CD4-positive, alpha-beta T cell (primary cell): ENCODE measurements around the gene ASB15. TPM values are rescaled to one million over a fixed set of nuclear protein-coding genes. Genes with fewer than 3 reads are reported as not detected.

ENCODE experiments used
- ATAC-seq: fragments of 200-7000 bp; cut with Tn5 transposase; one replicate; pipeline ENCODE4 v1.10.0; 2022; ENCODE audit warnings: mild to moderate bottlenecking; ENCODE audit not compliant: poor library complexity
- CTCF ChIA-PET: fragments of 350-600 bp; sonication (Branson Sonifier 250); formaldehyde crosslinking; loops from one replicate; lab custom pipeline; 2021; ENCODE audit warnings: antibody characterized with exemption, inconsistent platforms; lab: Charles Lee
- POLR2A ChIA-PET: fragments of 350-600 bp; sonication (Branson Sonifier 250); formaldehyde crosslinking; loops from one replicate; lab custom pipeline; 2021; ENCODE audit warnings: antibody characterized with exemption, inconsistent platforms; lab: Charles Lee
- DNase-seq, 14 experiments: peaks; one replicate each; pipeline ENCODE4 v3.0.0-alpha.2; 2013 to 2020; ENCODE audit warnings: mixed read lengths in 2 of 14
- H3K27ac ChIP-seq, 2 donors: one replicate each; pipeline versions ENCODE4 v1.5.1 to v1.7.0; 2013; ENCODE audit warnings: low read length in 2 of 2, low read depth in 1 of 2, mild to moderate bottlenecking in 1 of 2
- H3K27me3 ChIP-seq, 2 experiments: 1 replicate in 1 of 2; 2 replicates in 1 of 2; pipeline versions ENCODE4 v1.6.1 to v1.7.0; 2013; ENCODE audit warnings: low read length in 2 of 2, control low read depth in 1 of 2, mild to moderate bottlenecking in 1 of 2, moderate library complexity in 1 of 2; ENCODE audit not compliant: insufficient read depth in 2 of 2, control insufficient read depth in 1 of 2
- H3K36me3 ChIP-seq: one replicate; pipeline ENCODE4 v1.6.1; 2013; ENCODE audit warnings: low read length, control low read depth; ENCODE audit not compliant: insufficient read depth
- H3K4me1 ChIP-seq: one replicate; pipeline ENCODE4 v1.6.1; 2013; ENCODE audit warnings: low read length, control low read depth; ENCODE audit not compliant: insufficient read depth
- H3K4me3 ChIP-seq: one replicate; pipeline ENCODE4 v1.5.1; 2013; ENCODE audit warnings: mild to moderate bottlenecking, low read length, moderate library complexity
- H3K9me3 ChIP-seq, 2 experiments: 1 replicate in 1 of 2; 2 replicates in 1 of 2; pipeline versions ENCODE4 v1.6.1 to v1.7.0; 2013; ENCODE audit warnings: low read length in 2 of 2, mild to moderate bottlenecking in 2 of 2, control low read depth in 1 of 2, moderate library complexity in 1 of 2; ENCODE audit not compliant: control insufficient read depth in 1 of 2, insufficient read depth in 1 of 2
- H3K27ac Mint-ChIP-seq: one replicate; pipeline ENCODE4 v1.8.0; 2020; ENCODE audit warnings: mixed read lengths
- H3K27me3 Mint-ChIP-seq: one replicate; pipeline ENCODE4 v1.8.0; 2021; ENCODE audit warnings: mixed read lengths
- H3K36me3 Mint-ChIP-seq: one replicate; pipeline ENCODE4 v1.8.0; 2021; ENCODE audit warnings: low read depth, mixed read lengths
- H3K4me1 Mint-ChIP-seq: one replicate; pipeline ENCODE4 v1.8.0; 2021; ENCODE audit warnings: low read depth, mixed read lengths
- H3K4me3 Mint-ChIP-seq: one replicate; pipeline ENCODE4 v1.8.0; 2020; ENCODE audit warnings: mild to moderate bottlenecking, mixed read lengths
- H3K9me3 Mint-ChIP-seq: one replicate; pipeline ENCODE4 v1.8.0; 2020; ENCODE audit warnings: mixed read lengths
- intact Hi-C, 2 experiments: fragments of 100-400 bp; cut with DNase I in 1 of 2; cut with micrococcal nuclease in 1 of 2; formaldehyde crosslinking; loops; one replicate each; pipeline versions ENCODE4 v1.15.1 to v1.9.0; 2023 to 2025; cut with DNase I, micrococcal nuclease
- total RNA-seq, 174 experiments: library from RNA in 2 of 174; stranded (reverse) in 2 of 174; gene quantifications; one replicate each; pipeline ENCODE4 v1.2.3 and lab custom pipeline; 2021 to 2026
- TF ChIP-seq, protein P1 (sequence below): fragments of 200-600 bp; IDR thresholded peaks from one replicate; pipeline ENCODE4 v1.8.0; 2022; ENCODE audit warnings: antibody characterized with exemption, mild to moderate bottlenecking

The ASB15 gene
- total RNA-seq, 2 experiments from 2014 or later: not detected

DNA sequence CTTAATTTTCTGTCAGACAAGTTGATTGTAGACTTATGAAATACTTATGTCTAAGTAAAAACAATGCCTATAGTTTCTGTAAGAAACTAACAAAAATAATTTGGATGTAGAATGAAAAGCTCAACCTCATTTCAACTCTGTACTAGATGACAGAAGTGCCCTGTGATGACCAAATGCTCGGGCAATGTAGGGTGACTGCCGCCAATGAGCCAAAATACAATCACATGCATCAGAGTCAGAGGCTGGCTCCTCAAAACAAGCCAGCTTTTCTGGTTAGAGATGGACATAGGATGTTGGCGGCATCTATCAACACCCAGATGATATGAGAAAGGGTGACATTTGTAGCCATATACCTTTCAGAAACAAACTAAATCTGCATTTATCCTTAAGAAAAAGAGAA lies 78.0 kb downstream of the ASB15 start:
- Histone ChIP-seq H3K4me3 (no peak overlapping the region), H3K36me3 (peaks cover 31% of the 10 kb centered on the region), H3K9me3 (no peaks in the 10 kb centered on the region), H3K4me1 (no peaks in the 10 kb centered on the region), H3K27me3 (no peaks in the 10 kb centered on the region), H3K27ac (no peak overlapping the region)
- ATAC-seq (no peak), DNase-seq (no peak)
- H3K27ac Mint-ChIP-seq: no peak overlapping the region
- intact Hi-C loops: loop anchor here in 1 of 2 experiments (5.0 kb wide), 1 partner anchor 1178 kb away; no protein-coding TSS in a partner anchor
- no peaks in the 10 kb centered on the region for H3K27me3 Mint-ChIP-seq
- H3K9me3 Mint-ChIP-seq: no peaks in the 10 kb centered on the region
- H3K4me3 Mint-ChIP-seq: no peak overlapping the region
- TF ChIP-seq, protein P1, sequence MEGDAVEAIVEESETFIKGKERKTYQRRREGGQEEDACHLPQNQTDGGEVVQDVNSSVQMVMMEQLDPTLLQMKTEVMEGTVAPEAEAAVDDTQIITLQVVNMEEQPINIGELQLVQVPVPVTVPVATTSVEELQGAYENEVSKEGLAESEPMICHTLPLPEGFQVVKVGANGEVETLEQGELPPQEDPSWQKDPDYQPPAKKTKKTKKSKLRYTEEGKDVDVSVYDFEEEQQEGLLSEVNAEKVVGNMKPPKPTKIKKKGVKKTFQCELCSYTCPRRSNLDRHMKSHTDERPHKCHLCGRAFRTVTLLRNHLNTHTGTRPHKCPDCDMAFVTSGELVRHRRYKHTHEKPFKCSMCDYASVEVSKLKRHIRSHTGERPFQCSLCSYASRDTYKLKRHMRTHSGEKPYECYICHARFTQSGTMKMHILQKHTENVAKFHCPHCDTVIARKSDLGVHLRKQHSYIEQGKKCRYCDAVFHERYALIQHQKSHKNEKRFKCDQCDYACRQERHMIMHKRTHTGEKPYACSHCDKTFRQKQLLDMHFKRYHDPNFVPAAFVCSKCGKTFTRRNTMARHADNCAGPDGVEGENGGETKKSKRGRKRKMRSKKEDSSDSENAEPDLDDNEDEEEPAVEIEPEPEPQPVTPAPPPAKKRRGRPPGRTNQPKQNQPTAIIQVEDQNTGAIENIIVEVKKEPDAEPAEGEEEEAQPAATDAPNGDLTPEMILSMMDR: no peak
- ChIA-PET CTCF (no interaction called here), POLR2A (no interaction called here)
- peaks cover 27% of the 10 kb centered on the region for H3K36me3 Mint-ChIP-seq
- no peaks in the 10 kb centered on the region for H3K4me1 Mint-ChIP-seq

DNA sequence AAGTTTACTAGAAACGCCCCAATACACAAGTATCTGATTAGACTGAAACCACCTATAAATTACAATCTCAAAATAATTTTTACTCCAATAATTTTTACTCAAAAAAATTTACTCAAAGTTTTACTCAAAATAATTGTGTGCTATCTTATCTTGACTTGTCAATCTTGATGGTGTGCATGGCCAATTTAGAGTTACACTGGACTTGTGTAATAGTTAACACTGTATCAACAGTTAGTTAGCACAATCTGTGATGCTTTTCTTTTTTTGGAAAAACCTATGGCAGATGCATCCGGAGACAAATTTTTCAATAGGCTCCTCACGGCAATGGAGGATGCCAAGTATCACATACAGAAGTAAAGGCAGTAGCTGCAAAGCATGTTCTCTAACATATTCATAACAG lies 79.0 kb downstream of the ASB15 start:
- POLR2A ChIA-PET: no interaction called here
- Mint-ChIP-seq H3K36me3 (peaks cover 37% of the 10 kb centered on the region), H3K4me1 (no peaks in the 10 kb centered on the region), H3K27ac (no peak overlapping the region), H3K9me3 (no peaks in the 10 kb centered on the region), H3K27me3 (no peaks in the 10 kb centered on the region), H3K4me3 (no peak overlapping the region)
- H3K27ac ChIP-seq: no peak overlapping the region
- intact Hi-C loops: loop anchor here in 1 of 2 experiments (5.0 kb wide), 1 partner anchor 1177 kb away; no protein-coding TSS in a partner anchor
- TF ChIP-seq, protein P1: no peak
- H3K4me3 ChIP-seq: no peak overlapping the region
- H3K4me1 ChIP-seq: no peaks in the 10 kb centered on the region
- no peaks in the 10 kb centered on the region for H3K27me3 ChIP-seq
- peaks cover 40% of the 10 kb centered on the region for H3K36me3 ChIP-seq
- ATAC-seq (no peak), DNase-seq (no peak)
- no peaks in the 10 kb centered on the region for H3K9me3 ChIP-seq
- CTCF ChIA-PET: no interaction called here

DNA sequence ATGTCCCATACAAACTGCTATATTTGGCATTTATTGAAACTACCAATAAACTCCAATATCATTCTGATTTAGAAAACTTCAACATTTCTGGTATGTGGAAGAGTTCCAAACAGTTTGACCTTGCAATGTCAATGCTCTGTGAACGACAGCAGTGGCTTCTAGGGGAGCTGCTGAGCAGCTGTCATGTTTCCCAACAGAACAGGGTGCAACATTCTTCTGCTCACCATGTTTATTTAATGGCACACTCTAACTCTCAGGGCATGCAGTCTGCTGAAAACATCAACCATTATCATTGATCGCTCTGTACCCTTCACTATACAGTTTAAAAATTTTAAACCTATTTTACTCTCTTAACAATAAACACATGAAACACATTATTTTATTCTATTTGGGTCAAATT lies 79.9 kb downstream of the ASB15 start:
- H3K4me3 Mint-ChIP-seq: no peak overlapping the region

More for the DNA sequence above, 79.9 kb downstream of the ASB15 start:
- Histone ChIP-seq H3K27ac (no peak overlapping the region), H3K4me3 (no peak overlapping the region), H3K36me3 (peaks cover 40% of the 10 kb centered on the region), H3K27me3 (no peaks in the 10 kb centered on the region), H3K4me1 (no peaks in the 10 kb centered on the region), H3K9me3 (no peaks in the 10 kb centered on the region)
- intact Hi-C loops: loop anchor here in 1 of 2 experiments (5.0 kb wide), 1 partner anchor 1176 kb away; no protein-coding TSS in a partner anchor
- H3K9me3 Mint-ChIP-seq: no peaks in the 10 kb centered on the region
- TF ChIP-seq, protein P1: no peak
- H3K27ac Mint-ChIP-seq: no peak overlapping the region
- DNase-seq (no peak), ATAC-seq (no peak)
- no peaks in the 10 kb centered on the region for H3K4me1 Mint-ChIP-seq
- H3K36me3 Mint-ChIP-seq: peaks cover 41% of the 10 kb centered on the region
- ChIA-PET POLR2A (no interaction called here), CTCF (interaction anchor here (1.0 kb wide), 1 partner anchor 20 kb away, joined by 3 read pairs; no protein-coding TSS in a partner anchor)
- H3K27me3 Mint-ChIP-seq: no peaks in the 10 kb centered on the region
